Pancreas (tissue), 10 donors: ENCODE measurements around the gene CYP4Z1. TPM values are rescaled to one million over a fixed set of nuclear protein-coding genes. Genes with fewer than 3 reads are reported as not detected.
"Not testable (repeated sequence)": the region's sequence is repeated elsewhere in the genome, so short reads cannot be mapped to it uniquely, and the experiment has no call there.

Source experiments
- ATAC-seq, 4 donors: fragments of 200-7000 bp; cut with Tn5 transposase; one replicate each; pipeline versions ENCODE4 v1.8.0 to v1.9.1; 2020; ENCODE audit warnings: mild to moderate bottlenecking in 4 of 4, moderate library complexity in 4 of 4
- DNase-seq, 6 donors: peaks; one replicate each; pipeline ENCODE4 v3.0.0-alpha.2; 2020
- FAIRE-seq: peaks from 2 replicates; lab custom pipeline; 2012; peaks lifted over from hg19 to GRCh38; lab: Jason Lieb, UNC
- H3K27ac ChIP-seq, 4 donors: fragments of 200-600 bp; sonication (generic); 1 replicate in 3 of 4; 2 replicates in 1 of 4; pipeline versions ENCODE4 v1.5.0 to v1.8.0; 2020
- H3K27me3 ChIP-seq, 4 donors: fragments of 200-600 bp; one replicate each; pipeline ENCODE4 v1.8.0; 2021
- H3K36me3 ChIP-seq, 3 donors: fragments of 200-600 bp; sonication (generic) in 1 of 3; one replicate each; pipeline versions ENCODE4 v1.5.0 to v1.8.0; 2020 to 2021
- H3K4me1 ChIP-seq, 3 donors: fragments of 200-600 bp; one replicate each; pipeline ENCODE4 v1.8.0; 2021
- H3K4me3 ChIP-seq, 4 donors: fragments of 200-600 bp; sonication (generic) in 2 of 4; one replicate each; pipeline versions ENCODE4 v1.5.0 to v1.8.0; 2020 to 2021
- H3K9me3 ChIP-seq, 4 donors: fragments of 200-600 bp; one replicate each; pipeline ENCODE4 v1.8.0; 2021
- CTCF ChIP-seq, 4 donors: fragments of 200-600 bp; sonication (generic) in 3 of 4; IDR thresholded peaks; one replicate each; pipeline versions ENCODE4 v1.5.0 to v1.8.0; 2021; ENCODE audit warnings: antibody characterized with exemption in 4 of 4
- WGBS, 2 donors: extraction: QIAGEN DNeasy Blood & Tissue Kit; methylation state at CpG; one replicate each; pipeline ENCODE4 v1.1.7; 2013; 5-methylcytosine and 5-hydroxymethylcytosine counted together
- intact Hi-C, 3 donors: fragments of 100-400 bp; cut with DNase I; formaldehyde crosslinking; loops; one replicate each; pipeline versions ENCODE4 v1.11.1 to v1.14.2; 2022
- polyA plus RNA-seq, 2 donors: library from polyadenylated mRNA; stranded (reverse); fragments of 200-250 nt; gene quantifications; one replicate each; pipeline ENCODE4 v1.2.3, GENCODE V29; 2013
- total RNA-seq, 6 donors: library from RNA; stranded (reverse); fragmentation: NEBNext Ultra II Directional in 4 of 6; extraction: Animal tissue kit (Norgen Biotek cat#: 25700) in 4 of 6; gene quantifications; one replicate each; pipeline versions ENCODE4 v1.2.1 to v1.2.4, GENCODE V29; 2021 to 2023
- donor health status: healthy with polysubstance abuse.
- donor health status: DM: no; HTN: no; CAD: no; lungs with moderate emphysema.
- donor health status: DM: no; HTN: no; CAD: no.
- donor health status: control.
- donor health status: control.
- donor health status: Bipolar disorder and iron deficiency.
- donor health status: DM: yes; HTN: yes; CAD: no.
- donor health status: DM: no; HTN: no; CAD: no.
- donor health status: DM: no; HTN: no; CAD: no.
- donor health status: DM: yes; HTN: yes; CAD: no.

Gene CYP4Z1
- total and polyA plus RNA-seq, 8 donors, result 0.06 to 0.40 (median 0.30) TPM; not detected in 4

- FAIRE-seq, result no peak
- 38 to 40% methylated on average over 6 of the region's 6 CpGs for WGBS, 2 donors
These were observed 80.2 kb downstream of the CYP4Z1 start for GRCh38 chr1:47147047-47147785.

GRCh38 chr1:47149162-47149561 is 82.1 kb downstream of the CYP4Z1 start:
- H3K36me3 ChIP-seq, intact Hi-C loops, FAIRE-seq, H3K4me3 ChIP-seq, H3K27me3 ChIP-seq, H3K4me1 ChIP-seq, ATAC-seq, DNase-seq, H3K9me3 ChIP-seq, H3K27ac ChIP-seq: not testable (repeated sequence)
- 44 to 47% methylated on average over 9 of the region's 9 CpGs for WGBS, 2 donors

More at GRCh38 chr1:47147047-47147785, 80.2 kb downstream of the CYP4Z1 start:
- intact Hi-C loops, result no loop called here
- H3K27ac ChIP-seq, result no peak overlapping the region
- no peaks in the 10 kb centered on the region for H3K27me3 ChIP-seq
- ATAC-seq (no peak), DNase-seq (no peak)
- H3K9me3 ChIP-seq, result no peaks in the 10 kb centered on the region
- no peaks in the 10 kb centered on the region for H3K4me1 ChIP-seq
- no peaks in the 10 kb centered on the region for H3K36me3 ChIP-seq
- no peak overlapping the region for H3K4me3 ChIP-seq
- TF ChIP-seq CTCF (IDR thresholded peaks at IDR 0.05), result no peak

GRCh38 chr1:47156457-47156856 is 89.4 kb downstream of the CYP4Z1 start:
- DNase-seq, H3K27me3 ChIP-seq, ATAC-seq, H3K4me1 ChIP-seq, H3K27ac ChIP-seq, H3K9me3 ChIP-seq, H3K4me3 ChIP-seq, FAIRE-seq, intact Hi-C loops, H3K36me3 ChIP-seq: not testable (repeated sequence)

GRCh38 chr1:47157957-47158356 is 90.9 kb downstream of the CYP4Z1 start:
- H3K27me3 ChIP-seq, H3K4me3 ChIP-seq, H3K9me3 ChIP-seq, DNase-seq, intact Hi-C loops, H3K27ac ChIP-seq, FAIRE-seq, H3K4me1 ChIP-seq, H3K36me3 ChIP-seq, ATAC-seq: not testable (repeated sequence)
- WGBS, 2 donors, result 75 to 89% methylated on average over 3 of the region's 3 CpGs

GRCh38 chr1:47160716-47161115 is 93.7 kb downstream of the CYP4Z1 start:
- no peak for TF ChIP-seq CTCF (IDR thresholded peaks at IDR 0.05)
- intact Hi-C loops, result no loop called here
- H3K27ac ChIP-seq, result no peak overlapping the region
- no peak for FAIRE-seq
- no peaks in the 10 kb centered on the region for H3K36me3 ChIP-seq
- H3K4me1 ChIP-seq, result no peaks in the 10 kb centered on the region
- no peak for ATAC-seq
- no peak overlapping the region for H3K4me3 ChIP-seq
- DNase-seq, result no peak
- no peaks in the 10 kb centered on the region for H3K27me3 ChIP-seq
- no peaks in the 10 kb centered on the region for H3K9me3 ChIP-seq

- intact Hi-C loops, result no loop called here
- ATAC-seq (no peak), FAIRE-seq (no peak), DNase-seq (no peak)
- WGBS, 2 donors, result 44 to 54% methylated on average over 5 of the region's 5 CpGs
- no peaks in the 10 kb centered on the region for H3K9me3 ChIP-seq
- no peak for TF ChIP-seq CTCF (IDR thresholded peaks at IDR 0.05)
- H3K36me3 ChIP-seq, result no peaks in the 10 kb centered on the region
- no peaks in the 10 kb centered on the region for H3K4me1 ChIP-seq
- no peak overlapping the region for H3K4me3 ChIP-seq
- no peak overlapping the region for H3K27ac ChIP-seq
- H3K27me3 ChIP-seq, result no peaks in the 10 kb centered on the region
These were observed 94.4 kb downstream of the CYP4Z1 start for GRCh38 chr1:47161298-47162040.
